IMR-90 (cell line): Measurements from ENCODE around the gene ICAM4. TPM values are rescaled to one million over a fixed set of nuclear protein-coding genes. Genes with fewer than 3 reads are reported as not detected.

Experiments
- ATAC-seq: fragments of 200-7000 bp; cut with Tn5 transposase; 2 replicates; pipeline ENCODE4 v1.9.1; 2020; ENCODE audit warnings: low read depth, mild to moderate bottlenecking, moderate library complexity
- BruUV-seq: library from RNA; stranded (reverse); fragments of 400-500 nt; replicated peaks from 2 replicates; lab custom pipeline; 2021; lab: Mats Ljungman, UMichigan
- CTCF ChIA-PET: fragments of 300-600 bp; formaldehyde crosslinking; extraction: SDS; loops from one replicate; lab custom pipeline; 2021; ENCODE audit warnings: antibody characterized with exemption; lab: Yijun Ruan, JAX
- POLR2A ChIA-PET: fragments of 300-600 bp; sonication (Branson Sonifier 250); formaldehyde crosslinking; loops from one replicate; lab custom pipeline; 2022; ENCODE audit warnings: antibody characterized with exemption; ENCODE audit not compliant: unreplicated experiment; lab: Charles Lee
- DNase-seq: peaks from one replicate; pipeline ENCODE4 v3.0.0; 2013
- H2AFZ ChIP-seq: replicated peaks from 2 replicates; pipeline ENCODE3; 2013; ENCODE audit warnings: low read length, mild to moderate bottlenecking; ENCODE audit not compliant: poor library complexity
- H2AK5ac ChIP-seq: 2 replicates; pipeline ENCODE4 v1.6.1; 2013; ENCODE audit warnings: low read depth, low read length, inconsistent platforms
- H2AK9ac ChIP-seq: replicated peaks from 2 replicates; pipeline ENCODE3; 2013; ENCODE audit warnings: mild to moderate bottlenecking, low read depth, low read length, moderate library complexity; ENCODE audit not compliant: poor library complexity
- H2BK120ac ChIP-seq: 2 replicates; pipeline ENCODE4 v1.6.1; 2013; ENCODE audit warnings: low read depth, low read length, inconsistent platforms
- H2BK15ac ChIP-seq: 3 replicates; pipeline ENCODE4 v1.6.1; 2013; ENCODE audit warnings: low read depth, low read length, inconsistent platforms
- H2BK20ac ChIP-seq: 2 replicates; pipeline ENCODE4 v1.6.1; 2013; ENCODE audit warnings: low read depth, mild to moderate bottlenecking, inconsistent platforms, low read length, moderate library complexity
- H2BK5ac ChIP-seq: 2 replicates; pipeline ENCODE4 v1.6.1; 2013; ENCODE audit warnings: mild to moderate bottlenecking, low read depth, low read length, inconsistent platforms; ENCODE audit not compliant: poor library complexity, severe bottlenecking
- H3K14ac ChIP-seq: replicated peaks from 2 replicates; pipeline ENCODE4 v1.6.1; 2013; ENCODE audit warnings: low read depth, low read length, inconsistent platforms
- H3K18ac ChIP-seq: 2 replicates; pipeline ENCODE4 v1.6.1; 2013; ENCODE audit warnings: low read depth, low read length, control low read depth
- H3K23ac ChIP-seq: 2 replicates; pipeline ENCODE4 v1.6.1; 2013; ENCODE audit warnings: low read depth, low read length, inconsistent platforms
- H3K27ac ChIP-seq: 2 replicates; pipeline ENCODE4 v1.5.1; 2013; ENCODE audit warnings: mild to moderate bottlenecking, control low read depth, low read length; ENCODE audit not compliant: insufficient read depth
- H3K27me3 ChIP-seq: 2 replicates; pipeline ENCODE4 v1.6.1; 2013; ENCODE audit warnings: low read length; ENCODE audit not compliant: control insufficient read depth, insufficient read depth
- H3K36me3 ChIP-seq: 2 replicates; pipeline ENCODE4 v1.6.1; 2013; ENCODE audit warnings: low read length, mixed read lengths; ENCODE audit not compliant: control insufficient read depth, insufficient read depth
- H3K4ac ChIP-seq: 2 replicates; pipeline ENCODE4 v1.6.1; 2013; ENCODE audit warnings: low read depth, low read length, inconsistent platforms
- H3K4me1 ChIP-seq: 2 replicates; pipeline ENCODE4 v1.6.1; 2013; ENCODE audit warnings: low read length, mixed read lengths; ENCODE audit not compliant: control insufficient read depth, insufficient read depth
- H3K4me2 ChIP-seq: 2 replicates; pipeline ENCODE4 v1.6.1; 2013; ENCODE audit warnings: low read depth, mild to moderate bottlenecking, control low read depth, low read length, moderate library complexity
- H3K4me3 ChIP-seq: 2 replicates; pipeline ENCODE4 v1.5.1; 2013; ENCODE audit warnings: low read depth, mild to moderate bottlenecking, control low read depth, low read length, moderate library complexity; ENCODE audit not compliant: insufficient read depth
- H3K56ac ChIP-seq: 2 replicates; pipeline ENCODE4 v1.6.1; 2013; ENCODE audit warnings: low read length, inconsistent platforms; ENCODE audit not compliant: insufficient read depth; ENCODE audit errors: extremely low read depth
- H3K79me1 ChIP-seq, 2 experiments: 2 replicates each; pipeline ENCODE4 v1.6.1; 2013; ENCODE audit warnings: low read length in 2 of 2, inconsistent platforms in 1 of 2, low read depth in 1 of 2
- H3K9ac ChIP-seq: 2 replicates; pipeline ENCODE4 v1.6.1; 2013; ENCODE audit warnings: low read depth, low read length, control low read depth
- H3K9me1 ChIP-seq: 2 replicates; pipeline ENCODE4 v1.6.1; 2013; ENCODE audit warnings: low read length, inconsistent platforms; ENCODE audit not compliant: insufficient read depth
- H3K9me3 ChIP-seq: 2 replicates; pipeline ENCODE4 v1.6.1; 2013; ENCODE audit warnings: low read length; ENCODE audit not compliant: control insufficient read depth, insufficient read depth
- H4K20me1 ChIP-seq: 2 replicates; pipeline ENCODE4 v1.6.1; 2013; ENCODE audit warnings: low read length, inconsistent platforms; ENCODE audit not compliant: insufficient read depth
- H4K5ac ChIP-seq: 2 replicates; pipeline ENCODE4 v1.6.1; 2013; ENCODE audit warnings: mild to moderate bottlenecking, low read depth, low read length, control low read depth
- H4K8ac ChIP-seq, 2 experiments: 2 replicates each; pipeline ENCODE4 v1.6.1; 2013; ENCODE audit warnings: low read depth in 2 of 2, low read length in 2 of 2, control low read depth in 1 of 2, inconsistent platforms in 1 of 2
- H4K91ac ChIP-seq: 2 replicates; pipeline ENCODE4 v1.6.1; 2013; ENCODE audit warnings: low read depth, low read length, inconsistent platforms; ENCODE audit not compliant: insufficient read depth
- BHLHE40 ChIP-seq: fragments of 150-350 bp; IDR thresholded peaks from 2 replicates; pipeline ENCODE4 v1.6.1; 2016; ENCODE audit warnings: mild to moderate bottlenecking, low read depth, low read length
- MAFK ChIP-seq: IDR thresholded peaks from 2 replicates; pipeline ENCODE4 v1.6.1; 2012; ENCODE audit warnings: low read depth, low read length, improper control_type of control experiment
- NFE2L2 ChIP-seq: fragments of 150-350 bp; IDR thresholded peaks from 2 replicates; pipeline ENCODE4 v1.6.1; 2016; ENCODE audit warnings: low read depth, mild to moderate bottlenecking, low read length
- SMC3 ChIP-seq: fragments of 150-350 bp; IDR thresholded peaks from 2 replicates; pipeline ENCODE4 v1.6.1; 2016; ENCODE audit warnings: low read depth, mild to moderate bottlenecking, antibody characterized with exemption, low read length, moderate library complexity
- WGBS, 2 experiments: methylation state at CpG; one replicate each; pipeline versions ENCODE4 v1.1.5 to v1.1.7; 2013; ENCODE audit warnings: missing lambda C conversion rate in 2 of 2; ENCODE audit not compliant: insufficient read length in 1 of 2; ENCODE audit errors: extremely low coverage in 2 of 2; 5-methylcytosine and 5-hydroxymethylcytosine counted together
- dilution Hi-C: fragments of 300-500 bp; cut with HindIII; formaldehyde crosslinking; loops from one replicate; pipeline ENCODE4 v1.14.3; 2018; ENCODE audit warnings: low sequenced_read_pairs; ENCODE audit not compliant: unreplicated experiment
- in situ Hi-C: fragments of 300-500 bp; cut with MboI; formaldehyde crosslinking; loops from 3 replicates; pipeline ENCODE4 v1.14.3; 2019; ENCODE audit warnings: low sequenced_read_pairs, inconsistent platforms, mixed read lengths
- intact Hi-C: fragments of 100-400 bp; cut with micrococcal nuclease; formaldehyde crosslinking; loops from 2 replicates; pipeline ENCODE4 v1.10.0; 2022
- polyA plus RNA-seq, 3 experiments: library from polyadenylated mRNA; depleted of rRNA; stranded (reverse); fragments of >200 nt; gene quantifications; 2 replicates each; pipeline ENCODE4 v1.2.3, GENCODE V29; 2012; ENCODE audit warnings: low replicate concordance in 1 of 3
- total RNA-seq: library from RNA; depleted of rRNA; stranded (reverse); fragments of >200 nt; gene quantifications from 2 replicates; pipeline ENCODE4 v1.2.3, GENCODE V29; 2012

Gene ICAM4
- total and polyA plus RNA-seq, 2 of the 4 experiments (the other 2 are of a cell fraction) = 2.3 to 4.0 TPM

- H4K91ac ChIP-seq = peak overlapping the region; percentile 61
- no peak for DNase-seq
- H3K4ac ChIP-seq = peak overlapping the region; percentile 64
- H3K9me1 ChIP-seq = peaks cover 5% of the 10 kb centered on the region; the same call in 1 of the 2 replicates
- H3K27me3 ChIP-seq = no peaks in the 10 kb centered on the region
- H3K4me1 ChIP-seq = peaks cover 5% of the 10 kb centered on the region
- H3K9me3 ChIP-seq = no peaks in the 10 kb centered on the region
- no peaks in the 10 kb centered on the region for H4K20me1 ChIP-seq
- peak overlapping the region; percentile 28 for H2AK9ac ChIP-seq
- H2AFZ ChIP-seq = no peak overlapping the region
- CTCF ChIA-PET = no interaction called here
- H2BK5ac ChIP-seq = no peak overlapping the region
- dilution Hi-C loops (no loop called here), intact Hi-C loops (no loop called here), in situ Hi-C loops (no loop called here)
- H3K27ac ChIP-seq = no peak overlapping the region
- H3K56ac ChIP-seq = no peak overlapping the region
- H3K9ac ChIP-seq = no peak overlapping the region
- H4K8ac ChIP-seq = peak overlapping the region; percentile 40 to 97; a peak in 2 of 4 replicates
- H3K4me3 ChIP-seq = no peak overlapping the region
- H2BK120ac ChIP-seq = peak overlapping the region; percentile 20
- no peak overlapping the region for H3K14ac ChIP-seq
- H2BK15ac ChIP-seq = peak overlapping the region; percentile 83; the same call in 2 of the 3 replicates
- BruUV-seq = no TSS peak
- WGBS, 2 experiments = 60% methylated on average over 2 of the region's 9 CpGs; no CpG with 5 or more reads in 1 of the 2 experiments
- no peak overlapping the region for H3K18ac ChIP-seq
- H3K36me3 ChIP-seq = no peaks in the 10 kb centered on the region
- peak overlapping the region; percentile 85; the same call in 1 of the 2 replicates for H2AK5ac ChIP-seq
- no peak for TF ChIP-seq BHLHE40
- no peak for TF ChIP-seq SMC3
- TF ChIP-seq NFE2L2 = no peak
- TF ChIP-seq MAFK = no peak
- H4K5ac ChIP-seq = 0 out of 2 replicates have a peak overlapping the region, but pooled peaks have one; percentile 59
- POLR2A ChIA-PET = no interaction called here
- no peak for ATAC-seq
- H3K23ac ChIP-seq = no peak overlapping the region
- H3K79me1 ChIP-seq = no peaks in the 10 kb centered on the region
- no peak overlapping the region for H3K4me2 ChIP-seq
- peak overlapping the region; percentile 33; the same call in 1 of the 2 replicates for H2BK20ac ChIP-seq
Observed at GRCh38 chr19:10277795-10278589, 8.8 kb upstream of the ICAM4 start.
